ENCODE results near the gene SLC25A29. TPM values are rescaled to one million over a fixed set of nuclear protein-coding genes. Genes with fewer than 3 reads are reported as not detected.
"Not testable (repeated sequence)": the region's sequence is repeated elsewhere in the genome, so short reads cannot be mapped to it uniquely, and the experiment has no call there.

Gene SLC25A29
- total RNA-seq, 1 donor from 2014 or later: 123 TPM

DNA sequence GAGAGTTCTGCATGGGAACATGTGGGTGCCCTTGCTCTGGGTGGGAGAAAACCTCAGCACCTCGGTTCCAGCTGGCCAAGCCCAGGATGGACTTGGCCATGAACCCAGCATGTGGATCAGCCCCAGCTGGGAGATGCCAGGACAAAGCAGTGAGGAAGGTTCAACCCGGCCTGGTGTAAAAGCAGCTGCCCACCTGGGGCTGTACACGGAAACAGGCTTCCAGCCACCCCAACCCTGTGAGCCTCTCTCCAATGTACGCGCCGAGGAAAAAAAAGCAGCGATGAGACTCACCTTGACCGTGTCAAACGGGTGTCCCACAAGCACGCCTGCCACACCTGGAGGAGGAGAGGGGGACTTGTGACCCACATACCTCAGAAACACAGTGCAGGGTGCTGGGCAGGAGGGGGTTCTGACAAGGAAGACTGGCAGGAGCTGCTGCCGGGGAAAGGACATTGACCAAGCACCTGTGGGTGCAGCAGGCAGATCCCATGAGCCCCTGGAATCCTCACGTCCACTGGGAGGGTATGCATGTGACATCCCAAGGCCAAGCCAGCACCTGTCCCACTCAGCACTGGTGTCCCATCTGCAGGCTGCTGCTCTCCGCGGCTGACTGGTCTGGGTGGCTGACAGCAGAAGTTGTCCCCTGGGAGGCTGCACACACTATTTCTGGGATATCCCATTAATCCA, 7.5 kb downstream of the SLC25A29 start:
- no peak for TF ChIP-seq CTCF (conservative IDR thresholded peaks at IDR 0.05)
- H3K4me1 Mint-ChIP-seq: peaks cover 13% of the 10 kb centered on the region
- peaks cover 3% of the 10 kb centered on the region for H3K36me3 Mint-ChIP-seq (ENCODE audit: low read depth)
- no peak for DNase-seq (ENCODE audit: low read depth, low spot score)
- H3K4me3 Mint-ChIP-seq: no peak overlapping the region
- no peaks in the 10 kb centered on the region for H3K9me3 Mint-ChIP-seq
- peak overlapping the region; percentile 43 for H3K27ac Mint-ChIP-seq (ENCODE audit: unreplicated experiment)
- H3K27me3 Mint-ChIP-seq (ENCODE audit: low read depth): peaks cover 4% of the 10 kb centered on the region

- Mint-ChIP-seq H3K9me3 (no peaks in the 10 kb centered on the region), H3K36me3 (ENCODE audit: low read depth) (peaks cover 3% of the 10 kb centered on the region), H3K27ac (ENCODE audit: unreplicated experiment) (peak overlapping the region; percentile 12), H3K27me3 (ENCODE audit: low read depth) (peaks cover 4% of the 10 kb centered on the region), H3K4me1 (peaks cover 8% of the 10 kb centered on the region), H3K4me3 (peak overlapping the region; percentile 65)
- no peak for DNase-seq (ENCODE audit: low read depth, low spot score)
- no peak for TF ChIP-seq CTCF (conservative IDR thresholded peaks at IDR 0.05)
Measured at GRCh38 chr14:100297320-100298300, 8.6 kb downstream of the SLC25A29 start.

DNA sequence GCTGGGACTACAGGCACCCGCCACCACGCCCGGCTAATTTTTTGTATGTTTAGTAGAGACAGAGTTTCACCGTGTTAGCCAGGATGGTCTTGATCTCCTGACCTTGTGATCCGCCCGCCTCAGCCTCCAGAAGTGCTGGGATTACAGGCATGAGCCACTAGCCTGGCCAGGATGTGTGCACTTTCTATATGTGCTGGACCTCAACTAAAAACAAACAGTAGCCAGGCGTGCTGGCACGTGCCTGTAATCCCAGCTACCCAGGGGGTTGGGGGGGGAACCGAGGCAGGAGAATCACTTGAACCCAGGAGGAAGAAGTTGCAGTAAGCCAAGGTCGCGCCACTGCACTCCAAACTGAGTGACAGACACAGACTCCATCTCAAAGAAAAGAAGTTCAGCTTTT, 9.5 kb downstream of the SLC25A29 start:
- H3K9me3 Mint-ChIP-seq; H3K4me3 Mint-ChIP-seq; H3K27me3 Mint-ChIP-seq (ENCODE audit: low read depth); H3K36me3 Mint-ChIP-seq (ENCODE audit: low read depth); H3K4me1 Mint-ChIP-seq; DNase-seq (ENCODE audit: low read depth, low spot score): not testable (repeated sequence)
- peak overlapping the region; percentile 12 for H3K27ac Mint-ChIP-seq (ENCODE audit: unreplicated experiment)

DNA sequence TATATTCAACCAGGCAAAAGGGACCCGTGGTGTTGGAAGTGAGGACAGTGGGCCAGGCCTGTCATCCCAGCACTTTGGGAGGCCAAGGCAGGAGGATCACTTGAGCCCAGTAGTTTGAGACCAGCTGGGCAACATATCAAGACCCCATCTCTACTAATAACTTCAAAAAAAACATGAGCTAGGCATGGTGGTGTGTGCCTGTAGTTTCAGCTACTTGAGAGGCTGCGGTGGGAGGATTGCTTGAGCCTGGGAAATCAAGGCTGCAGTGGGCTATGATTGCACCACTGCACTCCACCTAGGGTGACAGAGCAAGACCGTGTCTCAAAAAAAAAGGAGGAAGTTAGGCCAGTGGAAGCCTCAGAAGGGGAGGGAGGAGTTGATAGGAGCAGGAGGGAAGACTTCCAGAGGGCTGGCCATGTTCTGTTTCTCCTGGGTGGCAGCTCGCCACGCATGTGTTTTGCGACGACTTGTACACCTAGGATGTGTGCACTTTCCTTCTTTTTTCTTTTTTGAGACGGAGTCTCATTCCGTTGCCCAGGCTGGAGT, 10.1 kb downstream of the SLC25A29 start:
- TF ChIP-seq CTCF (conservative IDR thresholded peaks at IDR 0.05): no peak

GRCh38 chr14:100295376-100296105, 10.7 kb downstream of the SLC25A29 start:
- H3K36me3 Mint-ChIP-seq (ENCODE audit: low read depth): peaks cover 3% of the 10 kb centered on the region
- H3K27ac Mint-ChIP-seq (ENCODE audit: unreplicated experiment): no peak overlapping the region
- H3K4me1 Mint-ChIP-seq: peaks cover 15% of the 10 kb centered on the region
- DNase-seq (ENCODE audit: low read depth, low spot score): no peak
- no peak for TF ChIP-seq CTCF (conservative IDR thresholded peaks at IDR 0.05)
- H3K9me3 Mint-ChIP-seq: no peaks in the 10 kb centered on the region
- peaks cover 4% of the 10 kb centered on the region for H3K27me3 Mint-ChIP-seq (ENCODE audit: low read depth)
- peak overlapping the region; percentile 51 for H3K4me3 Mint-ChIP-seq

More for the DNA sequence above, 10.1 kb downstream of the SLC25A29 start:
- no peaks in the 10 kb centered on the region for H3K9me3 Mint-ChIP-seq
- H3K4me3 Mint-ChIP-seq: peak overlapping the region; percentile 51
- no peak overlapping the region for H3K27ac Mint-ChIP-seq (ENCODE audit: unreplicated experiment)
- no peak for DNase-seq (ENCODE audit: low read depth, low spot score)
- peaks cover 9% of the 10 kb centered on the region for H3K4me1 Mint-ChIP-seq
- peaks cover 3% of the 10 kb centered on the region for H3K36me3 Mint-ChIP-seq (ENCODE audit: low read depth)
- peaks cover 4% of the 10 kb centered on the region for H3K27me3 Mint-ChIP-seq (ENCODE audit: low read depth)
